GM19193 (cell line): ENCODE results near the gene EMX1.

ENCODE experiments used
- POLR2A ChIP-seq: IDR thresholded peaks from 4 replicates; pipeline ENCODE4 v1.6.1; 2011; ENCODE audit not compliant: insufficient read depth, insufficient read length; ENCODE audit errors: extremely low read depth

EMX1 gene

GRCh38 chr2:72965016-72965415, 47.7 kb downstream of the EMX1 start:
- TF ChIP-seq POLR2A: no peak

- no peak for TF ChIP-seq POLR2A
Measured at GRCh38 chr2:72965770-72966450, 48.6 kb downstream of the EMX1 start.

GRCh38 chr2:72968286-72968685, 51.0 kb downstream of the EMX1 start:
- TF ChIP-seq POLR2A: no peak

GRCh38 chr2:72969706-72970105, 52.4 kb downstream of the EMX1 start:
- no peak for TF ChIP-seq POLR2A

- TF ChIP-seq POLR2A: no peak
Measured at GRCh38 chr2:72971036-72971435, 53.7 kb downstream of the EMX1 start.

GRCh38 chr2:72972352-72973136, 55.2 kb downstream of the EMX1 start:
- TF ChIP-seq POLR2A: no peak

- TF ChIP-seq POLR2A: no peak
Measured at GRCh38 chr2:72973137-72973535, 55.8 kb downstream of the EMX1 start.

- TF ChIP-seq POLR2A: no peak
Measured at GRCh38 chr2:72973566-72974435, 56.5 kb downstream of the EMX1 start.

- no peak for TF ChIP-seq POLR2A
Measured at GRCh38 chr2:72974436-72974754, 57.1 kb downstream of the EMX1 start.

- no peak for TF ChIP-seq POLR2A
Measured at GRCh38 chr2:72975017-72975416, 57.7 kb downstream of the EMX1 start.

GRCh38 chr2:72979896-72980295, 62.6 kb downstream of the EMX1 start:
- no peak for TF ChIP-seq POLR2A

- TF ChIP-seq POLR2A: no peak
Measured at GRCh38 chr2:72980535-72981217, 63.4 kb downstream of the EMX1 start.

GRCh38 chr2:72981536-72981935, 64.2 kb downstream of the EMX1 start:
- TF ChIP-seq POLR2A: no peak

- no peak for TF ChIP-seq POLR2A
Measured at GRCh38 chr2:72982219-72982618, 64.9 kb downstream of the EMX1 start.
